MCF 10A (cell line): ENCODE data around the gene MAP6. TPM values are rescaled to one million over a fixed set of nuclear protein-coding genes. Genes with fewer than 3 reads are reported as not detected.
A peak's percentile ranks its signal among the peaks of the same experiment; 100 is the strongest.

Experiments
- BruUV-seq: library from RNA; stranded (reverse); fragments of 400-500 nt; replicated peaks from 2 replicates; lab custom pipeline; 2021; lab: Mats Ljungman, UMichigan
- CTCF ChIA-PET: fragments of 300-600 bp; sonication (Branson Sonifier 250); formaldehyde crosslinking; extraction: SDS; loops from one replicate; lab custom pipeline; 2021; ENCODE audit warnings: antibody characterized with exemption, inconsistent platforms; lab: Yijun Ruan, JAX
- POLR2A ChIA-PET: fragments of 300-600, 350-650 bp; sonication (Branson Sonifier 250); formaldehyde crosslinking; extraction: SDS; loops from one replicate; lab custom pipeline; 2020; ENCODE audit warnings: antibody characterized with exemption, inconsistent platforms; lab: Yijun Ruan, JAX
- DNase-seq: peaks from one replicate; pipeline ENCODE4 v3.0.0-alpha.2; 2018; ENCODE audit not compliant: unreplicated experiment
- H3K27ac Mint-ChIP-seq: one replicate; pipeline ENCODE4 v1.8.0; 2022; ENCODE audit warnings: mild to moderate bottlenecking, low read depth, mixed read lengths; ENCODE audit not compliant: unreplicated experiment
- H3K27me3 Mint-ChIP-seq: one replicate; pipeline ENCODE4 v1.8.0; 2022; ENCODE audit warnings: mixed read lengths; ENCODE audit not compliant: insufficient read depth, unreplicated experiment
- H3K36me3 Mint-ChIP-seq: one replicate; pipeline ENCODE4 v1.8.0; 2022; ENCODE audit warnings: mild to moderate bottlenecking, moderate library complexity, mixed read lengths; ENCODE audit not compliant: insufficient read depth, unreplicated experiment
- H3K4me1 Mint-ChIP-seq: one replicate; pipeline ENCODE4 v1.8.0; 2022; ENCODE audit warnings: mixed read lengths; ENCODE audit not compliant: insufficient read depth, unreplicated experiment
- H3K4me3 Mint-ChIP-seq: one replicate; pipeline ENCODE4 v1.8.0; 2022; ENCODE audit warnings: mild to moderate bottlenecking, moderate library complexity, mixed read lengths; ENCODE audit not compliant: unreplicated experiment
- H3K9me3 Mint-ChIP-seq: one replicate; pipeline ENCODE4 v1.8.0; 2022; ENCODE audit warnings: mixed read lengths; ENCODE audit not compliant: unreplicated experiment
- intact Hi-C: fragments of 100-400 bp; cut with micrococcal nuclease; formaldehyde crosslinking; loops from 2 replicates; pipeline ENCODE4 v1.14.1; 2022
- total RNA-seq: library from RNA; stranded (reverse); gene quantifications from 2 replicates; pipeline ENCODE4 v1.2.3, GENCODE V29; 2022
- TF ChIP-seq, protein P1 (sequence below): fragments of 200-600 bp; IDR thresholded peaks from one replicate; pipeline ENCODE4 v1.8.0; 2022; ENCODE audit warnings: antibody characterized with exemption, mild to moderate bottlenecking; ENCODE audit not compliant: unreplicated experiment

Gene MAP6
- total RNA-seq, 1 experiment from 2014 or later: not detected

DNA sequence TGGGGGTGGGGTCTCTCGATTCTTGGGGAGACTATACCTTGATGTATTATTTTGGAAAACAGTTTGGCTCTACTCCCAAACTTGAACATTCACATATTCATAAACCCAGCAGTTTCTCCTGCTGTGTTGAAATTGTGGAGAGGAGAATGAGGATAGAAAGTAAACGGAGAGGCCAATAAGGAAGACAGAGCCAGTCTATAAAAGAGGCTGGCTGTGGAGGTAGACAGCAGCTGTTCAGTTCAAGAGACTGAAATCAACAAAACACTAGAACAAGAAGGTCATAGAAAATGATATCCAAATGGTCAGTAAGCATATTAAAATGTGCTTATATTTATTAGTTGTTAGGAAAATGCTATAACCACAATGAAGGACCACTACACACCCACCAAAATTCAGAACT lies 46.9 kb upstream of the MAP6 start:
- Mint-ChIP-seq H3K27me3 (peaks cover 17% of the 10 kb centered on the region), H3K27ac (no peak overlapping the region), H3K9me3 (no peaks in the 10 kb centered on the region), H3K4me3 (no peak overlapping the region), H3K4me1 (no peaks in the 10 kb centered on the region), H3K36me3 (no peaks in the 10 kb centered on the region)
- intact Hi-C loops: no loop called here
- no peak for DNase-seq
- no TSS peak for BruUV-seq
- ChIA-PET POLR2A (no interaction called here), CTCF (interaction anchor here (0.6 to 3.4 kb wide), 3 partner anchors 10 to 290 kb away, joined by 3 to 15 read pairs (median 3); no protein-coding TSS in a partner anchor)
- TF ChIP-seq, protein P1, sequence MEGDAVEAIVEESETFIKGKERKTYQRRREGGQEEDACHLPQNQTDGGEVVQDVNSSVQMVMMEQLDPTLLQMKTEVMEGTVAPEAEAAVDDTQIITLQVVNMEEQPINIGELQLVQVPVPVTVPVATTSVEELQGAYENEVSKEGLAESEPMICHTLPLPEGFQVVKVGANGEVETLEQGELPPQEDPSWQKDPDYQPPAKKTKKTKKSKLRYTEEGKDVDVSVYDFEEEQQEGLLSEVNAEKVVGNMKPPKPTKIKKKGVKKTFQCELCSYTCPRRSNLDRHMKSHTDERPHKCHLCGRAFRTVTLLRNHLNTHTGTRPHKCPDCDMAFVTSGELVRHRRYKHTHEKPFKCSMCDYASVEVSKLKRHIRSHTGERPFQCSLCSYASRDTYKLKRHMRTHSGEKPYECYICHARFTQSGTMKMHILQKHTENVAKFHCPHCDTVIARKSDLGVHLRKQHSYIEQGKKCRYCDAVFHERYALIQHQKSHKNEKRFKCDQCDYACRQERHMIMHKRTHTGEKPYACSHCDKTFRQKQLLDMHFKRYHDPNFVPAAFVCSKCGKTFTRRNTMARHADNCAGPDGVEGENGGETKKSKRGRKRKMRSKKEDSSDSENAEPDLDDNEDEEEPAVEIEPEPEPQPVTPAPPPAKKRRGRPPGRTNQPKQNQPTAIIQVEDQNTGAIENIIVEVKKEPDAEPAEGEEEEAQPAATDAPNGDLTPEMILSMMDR: no peak

DNA sequence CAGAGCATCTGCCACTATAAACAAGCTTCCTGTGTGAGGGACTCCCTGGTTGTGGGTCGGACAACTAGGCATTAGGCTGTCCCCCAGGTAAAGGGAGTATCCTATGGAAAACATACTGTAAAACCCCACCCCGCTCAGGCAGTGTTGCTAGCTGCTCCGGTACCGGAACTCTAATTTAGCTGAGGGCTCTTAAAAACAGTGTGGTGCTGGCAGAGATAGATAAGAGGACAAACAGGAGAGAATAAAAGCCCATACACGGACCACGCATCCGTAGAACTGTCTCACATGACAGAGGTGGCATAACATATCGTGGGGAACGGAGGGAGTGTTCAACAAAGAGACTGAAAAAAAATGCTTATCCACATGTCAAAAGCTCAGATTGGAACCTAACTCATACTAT lies 45.4 kb upstream of the MAP6 start:
- ChIA-PET POLR2A (no interaction called here), CTCF (interaction anchor here (0.6 to 3.4 kb wide), 4 partner anchors 8 to 689 kb away, joined by 3 to 15 read pairs (median 4); no protein-coding TSS in a partner anchor)
- Mint-ChIP-seq H3K4me1 (no peaks in the 10 kb centered on the region), H3K27ac (no peak overlapping the region), H3K9me3 (no peaks in the 10 kb centered on the region), H3K4me3 (no peak overlapping the region), H3K27me3 (peaks cover 17% of the 10 kb centered on the region), H3K36me3 (no peaks in the 10 kb centered on the region)
- DNase-seq: no peak
- BruUV-seq: no TSS peak
- intact Hi-C loops: no loop called here
- TF ChIP-seq, protein P1: no peak

DNA sequence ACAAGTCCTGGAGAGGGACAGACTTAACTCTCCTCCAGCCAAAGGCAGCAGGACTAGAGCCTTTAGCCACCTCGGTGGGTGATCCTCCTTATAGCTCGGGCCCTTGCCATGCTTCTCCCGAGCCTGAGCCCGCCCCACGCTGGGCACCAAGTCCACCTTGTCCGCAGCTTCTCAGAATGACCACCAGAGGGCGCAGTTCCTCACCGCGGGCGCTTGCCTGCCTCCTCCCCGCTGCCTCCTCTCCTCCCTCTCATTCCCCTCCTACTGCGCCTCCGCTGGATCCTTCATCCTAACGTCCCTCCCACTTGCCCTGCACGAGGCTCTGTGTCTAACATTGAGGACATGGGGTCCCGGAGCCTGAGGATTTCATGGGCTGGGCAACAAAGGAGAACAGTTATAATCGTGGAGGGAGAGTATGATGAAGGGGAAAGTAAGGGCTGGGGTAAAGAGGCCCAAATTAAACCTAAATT lies 37.5 kb upstream of the MAP6 start:
- TF ChIP-seq, protein P1: peak; percentile 91
- Mint-ChIP-seq H3K4me3 (no peak overlapping the region), H3K27ac (no peak overlapping the region), H3K4me1 (peaks cover 13% of the 10 kb centered on the region), H3K27me3 (no peaks in the 10 kb centered on the region), H3K9me3 (no peaks in the 10 kb centered on the region), H3K36me3 (no peaks in the 10 kb centered on the region)
- no TSS peak for BruUV-seq
- ChIA-PET POLR2A (no interaction called here), CTCF (interaction anchor here (0.5 to 3.0 kb wide), 33 partner anchors 8 to 782 kb away, joined by 3 to 15 read pairs (median 3); no protein-coding TSS in a partner anchor)
- intact Hi-C loops: loop anchor here (5.0 kb wide), 1 partner anchor 159 kb away; no protein-coding TSS in a partner anchor
- peak; percentile 82 for DNase-seq

DNA sequence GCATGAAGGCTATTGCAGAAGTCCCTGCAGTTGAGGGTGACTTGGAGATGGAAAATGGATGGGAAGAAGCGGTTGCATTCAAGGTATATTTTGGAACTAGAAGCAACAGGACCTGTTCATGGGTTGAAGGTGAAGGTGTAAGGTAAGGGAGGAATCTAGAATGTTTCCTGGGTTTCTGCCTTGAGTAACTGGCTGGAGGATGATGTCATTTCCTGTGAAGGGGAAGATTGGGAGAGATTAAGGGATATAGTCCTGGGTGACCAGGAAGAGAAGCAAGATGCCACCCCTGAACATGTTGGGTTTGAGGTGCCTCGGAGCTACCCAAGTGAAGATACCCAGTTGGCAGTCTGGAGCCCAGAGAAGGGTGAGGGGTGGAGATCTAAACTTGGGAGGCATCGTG lies 36.7 kb upstream of the MAP6 start:
- Mint-ChIP-seq H3K4me1 (peaks cover 13% of the 10 kb centered on the region), H3K27me3 (no peaks in the 10 kb centered on the region), H3K9me3 (no peaks in the 10 kb centered on the region), H3K4me3 (no peak overlapping the region), H3K36me3 (no peaks in the 10 kb centered on the region), H3K27ac (no peak overlapping the region)
- no TSS peak for BruUV-seq
- intact Hi-C loops: loop anchor here (5.0 kb wide), 1 partner anchor 158 kb away; no protein-coding TSS in a partner anchor
- POLR2A ChIA-PET: interaction anchor here (0.7 kb wide), 1 partner anchor 160 kb away, joined by 3 read pairs; no protein-coding TSS in a partner anchor
- DNase-seq: no peak
- TF ChIP-seq, protein P1: no peak
- CTCF ChIA-PET: interaction anchor here (0.5 to 3.0 kb wide), 32 partner anchors 7 to 643 kb away, joined by 3 to 15 read pairs (median 3); partner anchors contain the start of gene SERPINH1
